GM19324 (cell line): ENCODE measurements around the gene CTSC.

Experiments
- ATAC-seq: cut with Tn5 transposase; IDR thresholded peaks from one replicate; pipeline ENCODE4 v1.9.1; 2021; ENCODE audit warnings: mild to moderate bottlenecking, moderate library complexity; ENCODE audit not compliant: unreplicated experiment, low FRiP score

Gene CTSC

GRCh38 chr11:88353835-88354496 lies 16.4 kb upstream of the CTSC start:
- peak; percentile 28 for ATAC-seq

DNA sequence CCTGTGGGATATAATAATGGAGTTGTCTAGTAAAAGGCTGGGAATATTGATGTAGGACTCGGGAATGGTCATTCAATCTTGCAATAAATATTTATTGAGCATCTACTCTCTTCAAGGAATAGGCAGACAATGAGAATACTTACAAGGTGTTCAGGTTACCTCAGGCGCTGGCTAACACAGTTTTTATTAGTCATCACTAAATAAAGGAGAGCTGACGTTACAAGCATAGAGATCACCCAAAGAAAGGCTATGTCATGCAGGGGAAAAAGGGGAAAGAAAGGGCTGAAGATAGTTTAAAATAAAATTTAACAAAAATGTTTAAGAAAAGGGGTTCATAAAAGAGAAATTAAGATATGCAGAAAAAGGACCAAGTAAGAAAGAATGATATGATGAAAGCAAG lies 15.8 kb upstream of the CTSC start:
- ATAC-seq: no peak

- no peak for ATAC-seq
Observed at GRCh38 chr11:88352139-88352538, 14.6 kb upstream of the CTSC start.

GRCh38 chr11:88348870-88349269 lies 11.3 kb upstream of the CTSC start:
- no peak for ATAC-seq

DNA sequence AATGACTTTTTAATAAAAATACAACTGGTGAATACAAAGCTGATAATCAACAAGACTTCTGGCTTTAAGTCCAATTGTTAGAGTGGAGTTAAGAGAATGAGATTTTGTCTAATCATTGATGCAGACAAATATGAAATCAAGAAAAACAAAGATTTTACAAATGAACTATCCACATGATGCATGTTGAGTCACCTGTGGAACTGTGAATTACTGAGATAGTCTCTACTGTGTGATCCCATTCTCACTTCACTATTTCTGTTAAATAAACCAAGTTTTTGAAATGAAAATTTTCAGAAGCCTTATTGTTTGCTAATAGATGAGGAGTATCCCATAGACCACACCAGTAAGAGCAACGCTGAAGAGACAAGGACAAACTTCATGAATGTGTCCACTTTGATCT lies 8.4 kb upstream of the CTSC start:
- no peak for ATAC-seq

- ATAC-seq: no peak
Observed at GRCh38 chr11:88345408-88345807, 7.9 kb upstream of the CTSC start.

- ATAC-seq: no peak
Observed at GRCh38 chr11:88344869-88345268, 7.3 kb upstream of the CTSC start.

GRCh38 chr11:88341522-88342251 lies 4.2 kb upstream of the CTSC start:
- ATAC-seq: no peak

DNA sequence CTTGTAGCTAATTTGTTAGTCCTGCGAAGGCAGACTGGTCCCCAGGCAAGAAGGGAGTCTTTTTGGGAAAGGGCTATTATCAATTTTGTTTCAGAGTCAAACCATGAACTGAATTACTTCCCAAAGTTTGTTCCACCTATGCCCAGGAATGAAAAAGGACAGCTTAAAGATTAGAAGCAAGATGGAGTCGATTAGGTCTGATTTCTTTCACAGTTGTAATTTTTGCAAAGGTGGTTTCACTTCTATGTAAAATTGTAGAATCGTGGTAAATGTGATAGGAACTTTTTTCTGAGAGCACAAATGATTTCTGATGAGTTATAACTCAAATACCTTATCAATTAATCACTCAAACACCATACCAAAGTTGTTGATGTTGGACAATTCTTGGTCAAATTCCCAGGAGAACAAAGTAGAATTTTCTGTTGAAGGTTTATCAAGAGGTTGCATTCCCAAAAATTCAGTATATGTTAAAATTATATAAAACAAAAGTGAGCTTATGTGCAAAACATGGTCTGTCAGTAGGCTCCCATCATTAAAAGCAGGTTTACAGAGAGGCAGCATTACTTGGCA lies 2.9 kb upstream of the CTSC start:
- no peak for ATAC-seq

GRCh38 chr11:88337987-88338668 lies 592 bp upstream of the CTSC start:
- ATAC-seq: peak; percentile 28

- ATAC-seq: no peak
Observed at GRCh38 chr11:88335284-88335683, 2.3 kb downstream of the CTSC start.

- ATAC-seq: no peak
Observed at GRCh38 chr11:88333862-88334261, 3.7 kb downstream of the CTSC start.

GRCh38 chr11:88332851-88333250 lies 4.7 kb downstream of the CTSC start:
- no peak for ATAC-seq

- no peak for ATAC-seq
Observed at GRCh38 chr11:88330826-88331428, 6.6 kb downstream of the CTSC start.

DNA sequence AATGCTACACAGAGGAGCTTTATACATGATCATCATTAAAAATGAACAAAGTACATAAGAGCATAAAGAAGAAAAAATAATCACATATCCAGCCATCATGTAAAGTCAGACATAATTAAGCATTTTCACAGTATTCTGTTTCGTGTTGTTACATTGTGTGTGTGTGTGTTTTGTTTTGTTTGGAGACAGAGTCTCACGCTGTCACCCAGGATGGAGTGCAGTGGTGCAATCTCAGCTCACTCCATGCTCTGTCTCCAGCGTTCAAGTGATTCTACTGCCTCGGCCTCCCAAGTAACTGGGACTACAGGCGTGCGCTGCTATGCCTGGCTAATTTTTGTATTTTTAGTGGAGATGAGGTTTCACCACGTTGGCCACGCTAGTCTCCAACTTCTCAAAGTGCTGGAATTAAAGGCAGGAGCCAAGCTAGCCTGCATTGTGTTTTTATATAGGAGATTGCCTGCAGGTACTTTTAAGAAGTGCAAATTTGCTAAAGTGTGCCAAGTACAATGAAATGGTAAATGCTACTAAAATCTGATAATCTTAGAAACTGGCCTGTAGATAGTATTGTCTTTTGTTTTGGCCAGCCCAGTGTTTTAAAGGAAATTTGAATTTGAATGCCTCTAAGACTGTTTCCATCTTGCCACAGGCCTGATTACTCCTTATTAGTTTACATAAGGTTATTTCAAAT lies 7.8 kb downstream of the CTSC start:
- ATAC-seq: no peak

GRCh38 chr11:88327462-88328143 lies 9.9 kb downstream of the CTSC start:
- ATAC-seq: no peak

GRCh38 chr11:88327061-88327460 lies 10.5 kb downstream of the CTSC start:
- no peak for ATAC-seq

DNA sequence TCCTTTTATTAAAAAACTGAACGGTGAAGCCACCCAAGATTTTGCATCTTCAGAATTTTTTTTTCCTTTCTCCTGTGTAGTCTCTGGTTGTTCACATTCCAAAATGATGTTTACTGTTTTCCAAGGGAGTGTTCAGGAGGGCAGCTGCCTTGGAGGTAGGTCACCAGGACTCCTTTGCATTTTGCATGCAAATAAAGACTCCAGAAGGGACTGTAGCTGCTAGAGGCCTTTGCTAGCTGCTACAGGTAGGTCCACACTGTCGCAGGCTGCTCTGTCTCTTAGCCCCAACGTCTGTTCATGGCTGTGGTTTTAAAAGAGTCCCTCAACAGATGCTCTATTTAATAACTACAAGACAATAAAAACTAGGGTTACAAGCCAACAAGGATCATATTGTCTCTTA lies 11.4 kb downstream of the CTSC start:
- ATAC-seq: no peak

DNA sequence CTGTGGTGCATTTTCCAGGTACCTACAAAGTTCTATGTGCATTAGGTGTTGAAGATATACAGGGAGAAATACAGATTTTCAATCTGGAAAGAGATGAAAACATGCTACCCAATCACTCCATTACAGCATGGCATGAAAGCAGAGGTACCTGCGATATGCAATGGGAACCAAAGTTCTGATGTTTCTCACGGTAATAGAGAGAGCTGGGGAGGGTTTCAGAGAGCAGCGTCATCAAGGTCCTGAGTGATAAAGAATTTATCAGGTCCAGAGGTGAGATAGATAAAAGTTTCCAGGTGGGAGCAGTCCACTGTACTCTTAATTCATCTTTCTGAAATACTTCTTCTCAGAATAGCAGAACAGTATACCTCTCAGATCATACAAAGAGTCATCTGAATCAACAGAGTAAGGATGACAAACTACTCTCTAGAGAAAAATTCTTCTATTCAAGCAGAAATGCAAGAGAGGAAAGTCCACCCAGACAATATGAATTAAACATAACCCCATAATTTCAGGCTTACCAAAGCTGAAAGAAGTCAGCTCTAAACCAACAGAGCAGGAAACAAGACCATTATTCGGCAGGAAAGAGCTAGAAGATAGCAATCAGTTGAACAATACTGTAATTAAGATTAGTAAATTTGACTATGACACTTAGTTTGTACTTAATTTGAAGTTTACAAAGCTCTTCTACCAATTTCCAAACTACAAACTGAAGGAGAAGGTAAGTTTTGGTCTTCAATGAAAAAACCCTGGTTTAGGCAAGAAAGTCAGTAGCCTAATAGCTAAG lies 12.8 kb downstream of the CTSC start:
- ATAC-seq: no peak
